GM03348 (cell line): ENCODE results near the gene BBX.

ENCODE experiments used
- DNase-seq: peaks from one replicate; pipeline ENCODE4 v3.0.0; 2012; ENCODE audit warnings: low spot score

The BBX gene

GRCh38 chr3:107752202-107752990 is 229.6 kb downstream of the BBX start:
- DNase-seq = peak; percentile 10

- DNase-seq = peak; percentile 27
Observed at GRCh38 chr3:107753494-107753893, 230.7 kb downstream of the BBX start.

- DNase-seq = no peak
Observed at GRCh38 chr3:107753976-107754375, 231.2 kb downstream of the BBX start.

- DNase-seq = no peak
Observed at GRCh38 chr3:107756649-107757048, 233.9 kb downstream of the BBX start.

GRCh38 chr3:107757140-107757539 is 234.4 kb downstream of the BBX start:
- no peak for DNase-seq

- no peak for DNase-seq
Observed at GRCh38 chr3:107760144-107760543, 237.4 kb downstream of the BBX start.

GRCh38 chr3:107761391-107761790 is 238.6 kb downstream of the BBX start:
- no peak for DNase-seq

GRCh38 chr3:107765524-107765923 is 242.8 kb downstream of the BBX start:
- no peak for DNase-seq

- DNase-seq = peak; percentile 16
Observed at GRCh38 chr3:107767897-107768605, 245.3 kb downstream of the BBX start.

- DNase-seq = no peak
Observed at GRCh38 chr3:107769882-107770281, 247.1 kb downstream of the BBX start.

- DNase-seq = no peak
Observed at GRCh38 chr3:107772016-107772415, 249.3 kb downstream of the BBX start.

GRCh38 chr3:107775974-107776373 is 253.2 kb downstream of the BBX start:
- no peak for DNase-seq

- DNase-seq = no peak
Observed at GRCh38 chr3:107781253-107781652, 258.5 kb downstream of the BBX start.

- no peak for DNase-seq
Observed at GRCh38 chr3:107782054-107782453, 259.3 kb downstream of the BBX start.

- DNase-seq = no peak
Observed at GRCh38 chr3:107790612-107791011, 267.9 kb downstream of the BBX start.

GRCh38 chr3:107791027-107791426 is 268.3 kb downstream of the BBX start:
- DNase-seq = no peak

- DNase-seq = no peak
Observed at GRCh38 chr3:107791450-107791849, 268.7 kb downstream of the BBX start.

- DNase-seq = peak; percentile 14
Observed at GRCh38 chr3:107794664-107795443, 272.1 kb downstream of the BBX start.

GRCh38 chr3:107795514-107796094 is 272.8 kb downstream of the BBX start:
- DNase-seq = no peak

GRCh38 chr3:107796791-107797190 is 274.0 kb downstream of the BBX start:
- peak; percentile 51 for DNase-seq

- no peak for DNase-seq
Observed at GRCh38 chr3:107797586-107797985, 274.8 kb downstream of the BBX start.

GRCh38 chr3:107798381-107798780 is 275.6 kb downstream of the BBX start:
- DNase-seq = peak; percentile 30
